Stomach smooth muscle (tissue), 2 donors: ENCODE results near the gene EXOC4.

ENCODE experiments used
- H3K27ac ChIP-seq: one replicate; pipeline ENCODE4 v1.7.0; 2013; ENCODE audit warnings: mild to moderate bottlenecking, low read length, inconsistent platforms
- H3K27me3 ChIP-seq, 2 donors: one replicate each; pipeline ENCODE4 v1.7.0; 2013; ENCODE audit warnings: low read length in 2 of 2; ENCODE audit not compliant: insufficient read depth in 2 of 2, control insufficient read depth in 1 of 2
- H3K36me3 ChIP-seq, 2 donors: one replicate each; pipeline ENCODE4 v1.7.0; 2013; ENCODE audit warnings: low read length in 2 of 2; ENCODE audit not compliant: control insufficient read depth in 2 of 2, insufficient read depth in 2 of 2
- H3K4me1 ChIP-seq: one replicate; pipeline ENCODE4 v1.7.0; 2013; ENCODE audit warnings: low read length; ENCODE audit not compliant: control insufficient read depth, insufficient read depth
- H3K4me3 ChIP-seq, 2 donors: one replicate each; pipeline ENCODE4 v1.7.0; 2013; ENCODE audit warnings: low read length in 2 of 2
- H3K9ac ChIP-seq, 2 donors: one replicate each; pipeline ENCODE4 v1.7.0; 2013; ENCODE audit warnings: low read length in 2 of 2, mild to moderate bottlenecking in 1 of 2
- H3K9me3 ChIP-seq, 2 donors: one replicate each; pipeline ENCODE4 v1.7.0; 2013; ENCODE audit warnings: low read length in 2 of 2; ENCODE audit not compliant: control insufficient read depth in 2 of 2
- donor health status: healthy.
- donor health status: Pancreatic carcinoma.

EXOC4 gene

GRCh38 chr7:133561396-133561795, 308.5 kb downstream of the EXOC4 start:
- Histone ChIP-seq H3K4me1 (no peaks in the 10 kb centered on the region), H3K27ac (no peak overlapping the region), H3K9me3 (no peaks in the 10 kb centered on the region), H3K9ac (no peak overlapping the region), H3K4me3 (no peak overlapping the region), H3K36me3 (no peaks in the 10 kb centered on the region), H3K27me3 (no peaks in the 10 kb centered on the region)

DNA sequence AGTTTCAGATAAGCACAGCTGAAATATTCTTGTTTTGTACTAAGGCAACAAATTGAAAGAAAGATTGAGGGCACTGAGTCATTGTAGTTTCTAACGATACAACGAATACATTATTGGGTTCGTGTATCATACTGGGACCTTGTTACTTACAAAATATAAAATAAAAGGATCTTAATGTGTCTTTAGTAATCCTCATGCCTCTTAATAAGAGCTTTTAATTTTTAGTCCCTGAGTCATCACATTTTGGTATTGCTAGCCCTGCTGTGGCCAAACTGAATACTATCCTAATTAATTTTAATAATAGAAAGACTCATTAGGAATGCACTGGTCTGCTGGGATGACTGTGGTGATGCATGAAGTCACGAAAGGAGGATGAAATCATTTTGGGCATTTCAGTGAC, 309.7 kb downstream of the EXOC4 start:
- Histone ChIP-seq H3K9me3 (no peaks in the 10 kb centered on the region), H3K4me1 (no peaks in the 10 kb centered on the region), H3K27ac (no peak overlapping the region), H3K9ac (no peak overlapping the region), H3K27me3 (no peaks in the 10 kb centered on the region), H3K4me3 (no peak overlapping the region), H3K36me3 (no peaks in the 10 kb centered on the region)

- Histone ChIP-seq H3K36me3 (no peaks in the 10 kb centered on the region), H3K9me3 (no peaks in the 10 kb centered on the region), H3K4me3 (no peak overlapping the region), H3K4me1 (no peaks in the 10 kb centered on the region), H3K27ac (no peak overlapping the region), H3K9ac (no peak overlapping the region), H3K27me3 (no peaks in the 10 kb centered on the region)
Measured at GRCh38 chr7:133563251-133563650, 310.4 kb downstream of the EXOC4 start.

GRCh38 chr7:133564484-133564883, 311.6 kb downstream of the EXOC4 start:
- no peak overlapping the region for H3K4me3 ChIP-seq
- H3K9ac ChIP-seq = no peak overlapping the region
- no peaks in the 10 kb centered on the region for H3K36me3 ChIP-seq
- H3K27me3 ChIP-seq = no peaks in the 10 kb centered on the region
- H3K9me3 ChIP-seq = no peaks in the 10 kb centered on the region
- no peaks in the 10 kb centered on the region for H3K4me1 ChIP-seq
- H3K27ac ChIP-seq = no peak overlapping the region

DNA sequence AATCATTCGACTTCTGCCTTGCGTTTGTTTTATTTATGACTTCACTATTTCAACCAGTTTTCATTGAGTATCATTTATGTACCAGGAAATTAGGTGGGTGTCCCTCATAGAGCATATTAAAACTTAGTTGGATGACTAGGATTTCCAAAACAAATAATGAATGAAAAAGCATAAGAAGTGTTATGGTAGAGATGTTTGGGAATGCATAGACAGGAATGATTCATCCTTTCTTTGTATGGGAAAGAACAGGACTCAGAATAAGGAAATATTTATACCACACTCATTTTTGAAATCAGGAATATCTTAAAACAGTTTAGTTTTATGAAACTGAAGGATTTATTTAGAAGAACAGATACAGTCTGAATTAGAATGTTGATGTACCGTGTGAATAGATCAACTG, 315.7 kb downstream of the EXOC4 start:
- H3K4me3 ChIP-seq = no peak overlapping the region

GRCh38 chr7:133570321-133570720, 317.4 kb downstream of the EXOC4 start:
- H3K9me3 ChIP-seq = no peaks in the 10 kb centered on the region
- H3K4me3 ChIP-seq = no peak overlapping the region
- H3K9ac ChIP-seq = no peak overlapping the region
- no peaks in the 10 kb centered on the region for H3K4me1 ChIP-seq
- H3K27ac ChIP-seq = no peak overlapping the region
- H3K27me3 ChIP-seq = no peaks in the 10 kb centered on the region
- H3K36me3 ChIP-seq = no peaks in the 10 kb centered on the region

More for the DNA sequence above, 315.7 kb downstream of the EXOC4 start:
- H3K36me3 ChIP-seq = no peaks in the 10 kb centered on the region
- H3K9me3 ChIP-seq = no peaks in the 10 kb centered on the region
- no peaks in the 10 kb centered on the region for H3K27me3 ChIP-seq
- no peak overlapping the region for H3K27ac ChIP-seq
- no peak overlapping the region for H3K9ac ChIP-seq
- H3K4me1 ChIP-seq = no peaks in the 10 kb centered on the region

GRCh38 chr7:133571076-133571475, 318.2 kb downstream of the EXOC4 start:
- Histone ChIP-seq H3K36me3 (no peaks in the 10 kb centered on the region), H3K4me3 (no peak overlapping the region), H3K27ac (no peak overlapping the region), H3K4me1 (no peaks in the 10 kb centered on the region), H3K9me3 (no peaks in the 10 kb centered on the region), H3K9ac (no peak overlapping the region), H3K27me3 (no peaks in the 10 kb centered on the region)

GRCh38 chr7:133572087-133572486, 319.2 kb downstream of the EXOC4 start:
- Histone ChIP-seq H3K36me3 (no peaks in the 10 kb centered on the region), H3K9me3 (no peaks in the 10 kb centered on the region)

DNA sequence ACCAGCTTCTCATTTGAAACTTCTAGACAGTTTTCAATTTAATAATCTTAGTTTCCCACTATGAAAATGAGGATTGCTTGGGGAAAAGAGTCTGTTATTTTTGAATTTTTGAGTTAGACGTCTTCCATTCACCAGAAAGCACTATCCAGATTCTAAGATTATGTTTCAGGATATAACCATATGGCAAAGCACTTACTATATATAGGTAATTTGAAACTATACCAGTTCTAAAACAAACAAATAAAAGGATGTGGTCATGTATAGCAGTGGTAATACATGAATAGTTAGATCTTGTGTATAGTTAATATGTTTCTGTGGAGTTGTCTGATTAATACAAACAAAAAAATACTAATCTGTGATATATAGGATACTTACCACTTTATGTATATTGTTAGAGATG, 320.0 kb downstream of the EXOC4 start:
- no peak overlapping the region for H3K4me3 ChIP-seq
- no peaks in the 10 kb centered on the region for H3K36me3 ChIP-seq
- H3K9ac ChIP-seq = no peak overlapping the region
- no peaks in the 10 kb centered on the region for H3K9me3 ChIP-seq
- H3K27ac ChIP-seq = no peak overlapping the region
- H3K4me1 ChIP-seq = no peaks in the 10 kb centered on the region
- no peaks in the 10 kb centered on the region for H3K27me3 ChIP-seq

More at GRCh38 chr7:133572087-133572486, 319.2 kb downstream of the EXOC4 start:
- Histone ChIP-seq H3K27ac (no peak overlapping the region), H3K9ac (no peak overlapping the region), H3K4me1 (no peaks in the 10 kb centered on the region), H3K4me3 (no peak overlapping the region), H3K27me3 (no peaks in the 10 kb centered on the region)

DNA sequence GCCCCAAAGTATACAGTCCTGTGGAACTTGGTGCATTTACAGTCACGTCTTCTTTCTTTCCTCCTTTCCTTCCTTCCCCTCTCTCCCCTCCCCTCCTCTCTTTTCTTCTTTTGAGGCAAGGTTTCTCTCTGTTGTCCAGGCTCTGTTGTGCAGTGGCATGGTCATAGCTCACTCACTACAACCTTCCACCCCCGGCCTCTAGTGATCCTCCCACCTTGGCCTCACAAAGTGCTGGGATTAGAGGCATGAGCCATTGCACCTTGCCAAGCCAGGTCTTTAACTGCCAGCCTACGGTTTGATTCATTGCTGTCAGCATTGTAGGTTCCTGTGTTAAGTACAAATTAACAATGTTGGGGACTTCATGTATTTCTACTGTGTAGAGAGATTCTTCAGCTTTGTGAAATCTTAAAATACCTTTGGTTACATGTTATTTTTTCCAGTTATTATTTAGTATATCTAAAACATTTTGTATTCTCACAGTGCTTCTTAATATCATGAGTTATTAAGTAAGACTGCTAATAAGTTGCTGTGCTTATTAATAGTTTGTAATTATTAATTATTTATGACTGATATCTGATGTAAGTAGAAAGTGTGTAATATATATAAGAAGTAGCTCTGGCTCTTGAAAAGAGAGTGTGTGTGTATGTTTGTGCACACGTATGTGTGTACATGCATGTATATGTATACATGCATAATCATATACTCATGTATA, 320.8 kb downstream of the EXOC4 start:
- H3K27me3 ChIP-seq = no peaks in the 10 kb centered on the region
- H3K27ac ChIP-seq = no peak overlapping the region
- H3K4me1 ChIP-seq = no peaks in the 10 kb centered on the region
- no peak overlapping the region for H3K4me3 ChIP-seq
- no peaks in the 10 kb centered on the region for H3K9me3 ChIP-seq
- no peaks in the 10 kb centered on the region for H3K36me3 ChIP-seq
- H3K9ac ChIP-seq = no peak overlapping the region

- Histone ChIP-seq H3K9me3 (no peaks in the 10 kb centered on the region), H3K36me3 (no peaks in the 10 kb centered on the region), H3K27me3 (no peaks in the 10 kb centered on the region), H3K27ac (no peak overlapping the region), H3K4me3 (no peak overlapping the region), H3K9ac (no peak overlapping the region), H3K4me1 (no peaks in the 10 kb centered on the region)
Measured at GRCh38 chr7:133575726-133576440, 323.0 kb downstream of the EXOC4 start.
